GM12892 (cell line): ENCODE data around the gene CHST14.

Source experiments
- POLR2A ChIP-seq: IDR thresholded peaks from 2 replicates; pipeline ENCODE4 v1.6.1; 2011; ENCODE audit warnings: low read depth, low read length, control low read depth
- POLR2AphosphoS5 ChIP-seq: IDR thresholded peaks from 2 replicates; pipeline ENCODE4 v1.6.1; 2011; ENCODE audit warnings: low read depth, low read length, control low read depth
- TAF1 ChIP-seq: IDR thresholded peaks from 2 replicates; pipeline ENCODE4 v1.6.1; 2011; ENCODE audit warnings: low read depth, mild to moderate bottlenecking, control low read depth, low read length, borderline replicate concordance

- no peak for TF ChIP-seq POLR2A
- no peak for TF ChIP-seq POLR2AphosphoS5
- no peak for TF ChIP-seq TAF1
Observed at GRCh38 chr15:40448354-40448753, 22.4 kb upstream of the CHST14 start.
